Measurements from ENCODE around the gene DIPK1B. TPM values are rescaled to one million over a fixed set of nuclear protein-coding genes. Genes with fewer than 3 reads are reported as not detected.

Gene DIPK1B
- total and polyA plus RNA-seq, 7 experiments from 2014 or later: 0.11 to 1.6 (median 0.46) TPM; not detected in 2

GRCh38 chr9:136690806-136691261 is 21.5 kb upstream of the DIPK1B start:
- H3K4me1 Mint-ChIP-seq: peaks cover 0 to 6% (median 0%) of the 10 kb centered on the region in 7 donors
- peaks cover 5% of the 10 kb centered on the region in 2 donors for H3K4me1 ChIP-seq (ENCODE audit: control insufficient read depth in 2 of 2, insufficient read depth in 2 of 2, low read length in 2 of 2)
- CTCF ChIA-PET: interaction anchor here (0.6 kb wide), 1 partner anchor 87 kb away, joined by 5 read pairs; no protein-coding TSS in a partner anchor
- H3K36me3 Mint-ChIP-seq: no peaks in the 10 kb centered on the region
- POLR2A ChIA-PET: no interaction called here
- H3K4me3 ChIP-seq (ENCODE audit: low read length): no peak overlapping the region
- H3K9me3 Mint-ChIP-seq: no peaks in the 10 kb centered on the region
- peaks cover 0 to 4% (median 0%) of the 10 kb centered on the region in 5 donors for H3K27me3 Mint-ChIP-seq
- no peaks in the 10 kb centered on the region for H3K27me3 ChIP-seq (ENCODE audit: control insufficient read depth in 2 of 2, insufficient read depth in 2 of 2, low read length in 2 of 2)
- no peak overlapping the region for H3K4me3 Mint-ChIP-seq
- no peak overlapping the region for H3K27ac ChIP-seq (ENCODE audit: low read depth, low read length)
- H3K9me3 ChIP-seq (ENCODE audit: control insufficient read depth in 2 of 3, low read length in 3 of 3): no peaks in the 10 kb centered on the region
- ATAC-seq: no peak
- no peak for DNase-seq
- no peak overlapping the region for H3K27ac Mint-ChIP-seq
- no peaks in the 10 kb centered on the region for H3K36me3 ChIP-seq (ENCODE audit: control insufficient read depth in 2 of 3, insufficient read depth in 3 of 3, low read length in 3 of 3)
- intact Hi-C loops (cut with micrococcal nuclease): no loop called here

- Histone ChIP-seq H3K4me3 (ENCODE audit: low read length) (no peak overlapping the region), H3K4me1 (ENCODE audit: control insufficient read depth in 2 of 2, insufficient read depth in 2 of 2, low read length in 2 of 2) (no peaks in the 10 kb centered on the region), H3K36me3 (ENCODE audit: control insufficient read depth in 2 of 3, insufficient read depth in 3 of 3, low read length in 3 of 3) (no peaks in the 10 kb centered on the region), H3K9me3 (ENCODE audit: control insufficient read depth in 2 of 3, low read length in 3 of 3) (no peaks in the 10 kb centered on the region), H3K27ac (ENCODE audit: low read depth, low read length) (no peak overlapping the region), H3K27me3 (ENCODE audit: control insufficient read depth in 2 of 2, insufficient read depth in 2 of 2, low read length in 2 of 2) (no peaks in the 10 kb centered on the region)
- no peak overlapping the region for H3K4me3 Mint-ChIP-seq
- intact Hi-C loops (cut with micrococcal nuclease): no loop called here
- no peaks in the 10 kb centered on the region for H3K36me3 Mint-ChIP-seq
- CTCF ChIA-PET: interaction anchor here (0.6 kb wide), 1 partner anchor 86 kb away, joined by 5 read pairs; no protein-coding TSS in a partner anchor
- DNase-seq (no peak), ATAC-seq (no peak)
- H3K27ac Mint-ChIP-seq: no peak overlapping the region
- POLR2A ChIA-PET: no interaction called here
- H3K4me1 Mint-ChIP-seq: peaks cover 0 to 4% (median 0%) of the 10 kb centered on the region in 7 donors
- H3K9me3 Mint-ChIP-seq: no peaks in the 10 kb centered on the region
- H3K27me3 Mint-ChIP-seq: peaks cover 0 to 4% (median 0%) of the 10 kb centered on the region in 5 donors
These were observed 20.8 kb upstream of the DIPK1B start for GRCh38 chr9:136691316-136692184.

- H3K9me3 ChIP-seq (ENCODE audit: control insufficient read depth in 2 of 3, low read length in 3 of 3): no peaks in the 10 kb centered on the region
- ChIA-PET POLR2A (no interaction called here), CTCF (no interaction called here)
- no peak overlapping the region for H3K4me3 Mint-ChIP-seq
- H3K36me3 Mint-ChIP-seq: no peaks in the 10 kb centered on the region
- intact Hi-C loops (cut with micrococcal nuclease): no loop called here
- H3K27ac Mint-ChIP-seq: no peak overlapping the region
- no peaks in the 10 kb centered on the region for H3K4me1 ChIP-seq (ENCODE audit: control insufficient read depth in 2 of 2, insufficient read depth in 2 of 2, low read length in 2 of 2)
- ATAC-seq (no peak), DNase-seq (no peak)
- no peak overlapping the region for H3K4me3 ChIP-seq (ENCODE audit: low read length)
- no peaks in the 10 kb centered on the region for H3K27me3 ChIP-seq (ENCODE audit: control insufficient read depth in 2 of 2, insufficient read depth in 2 of 2, low read length in 2 of 2)
- no peaks in the 10 kb centered on the region for H3K36me3 ChIP-seq (ENCODE audit: control insufficient read depth in 2 of 3, insufficient read depth in 3 of 3, low read length in 3 of 3)
- H3K4me1 Mint-ChIP-seq: peaks cover 0 to 7% (median 0%) of the 10 kb centered on the region in 7 donors
- H3K9me3 Mint-ChIP-seq: no peaks in the 10 kb centered on the region
- no peak overlapping the region for H3K27ac ChIP-seq (ENCODE audit: low read depth, low read length)
- peaks cover 0 to 6% (median 4%) of the 10 kb centered on the region in 5 donors for H3K27me3 Mint-ChIP-seq
These were observed 19.9 kb upstream of the DIPK1B start for GRCh38 chr9:136692185-136693134.

- Histone ChIP-seq H3K27ac (ENCODE audit: low read depth, low read length) (no peak overlapping the region), H3K4me1 (ENCODE audit: control insufficient read depth in 2 of 2, insufficient read depth in 2 of 2, low read length in 2 of 2) (no peaks in the 10 kb centered on the region), H3K36me3 (ENCODE audit: control insufficient read depth in 2 of 3, insufficient read depth in 3 of 3, low read length in 3 of 3) (no peaks in the 10 kb centered on the region), H3K27me3 (ENCODE audit: control insufficient read depth in 2 of 2, insufficient read depth in 2 of 2, low read length in 2 of 2) (no peaks in the 10 kb centered on the region), H3K9me3 (ENCODE audit: control insufficient read depth in 2 of 3, low read length in 3 of 3) (no peaks in the 10 kb centered on the region), H3K4me3 (ENCODE audit: low read length) (no peak overlapping the region)
- CTCF ChIA-PET: no interaction called here
- POLR2A ChIA-PET: no interaction called here
- Mint-ChIP-seq H3K27me3 (peaks cover 0 to 7% (median 5%) of the 10 kb centered on the region in 5 donors), H3K27ac (no peak overlapping the region), H3K9me3 (no peaks in the 10 kb centered on the region), H3K36me3 (no peaks in the 10 kb centered on the region), H3K4me1 (peaks cover 0 to 8% (median 0%) of the 10 kb centered on the region in 7 donors), H3K4me3 (no peak overlapping the region)
- intact Hi-C loops (cut with micrococcal nuclease): no loop called here
- ATAC-seq (no peak), DNase-seq (no peak)
These were observed 19.3 kb upstream of the DIPK1B start for GRCh38 chr9:136693135-136693489.

GRCh38 chr9:136693490-136694162 is 18.7 kb upstream of the DIPK1B start:
- no peaks in the 10 kb centered on the region for H3K27me3 ChIP-seq (ENCODE audit: control insufficient read depth in 2 of 2, insufficient read depth in 2 of 2, low read length in 2 of 2)
- H3K4me1 ChIP-seq (ENCODE audit: control insufficient read depth in 2 of 2, insufficient read depth in 2 of 2, low read length in 2 of 2): no peaks in the 10 kb centered on the region
- ATAC-seq (peak; percentile 36), DNase-seq (no peak)
- no peaks in the 10 kb centered on the region for H3K36me3 ChIP-seq (ENCODE audit: control insufficient read depth in 2 of 3, insufficient read depth in 3 of 3, low read length in 3 of 3)
- no peak overlapping the region for H3K27ac Mint-ChIP-seq
- no peaks in the 10 kb centered on the region for H3K9me3 Mint-ChIP-seq
- ChIA-PET POLR2A (interaction anchor here (0.5 kb wide), 1 partner anchor 553 kb away, joined by 4 read pairs; no protein-coding TSS in a partner anchor), CTCF (no interaction called here)
- no peaks in the 10 kb centered on the region for H3K9me3 ChIP-seq (ENCODE audit: control insufficient read depth in 2 of 3, low read length in 3 of 3)
- H3K36me3 Mint-ChIP-seq: no peaks in the 10 kb centered on the region
- intact Hi-C loops (cut with micrococcal nuclease): loop anchor here in 1 of 2 donors (1.0 kb wide), 1 partner anchor 208 kb away; no protein-coding TSS in a partner anchor
- no peak overlapping the region for H3K4me3 Mint-ChIP-seq
- H3K27me3 Mint-ChIP-seq: peaks cover 0 to 8% (median 5%) of the 10 kb centered on the region in 5 donors
- no peak overlapping the region for H3K4me3 ChIP-seq (ENCODE audit: low read length)
- H3K4me1 Mint-ChIP-seq: peaks cover 0 to 8% (median 0%) of the 10 kb centered on the region in 7 donors
- H3K27ac ChIP-seq (ENCODE audit: low read depth, low read length): no peak overlapping the region
